SK-N-MC (cell line): ENCODE results near the gene TRPM6.

Source experiments
- EZH2 ChIP-seq: fragments of 200-600 bp; sonication (generic); IDR thresholded peaks from one replicate; pipeline ENCODE4 v1.6.1; 2017; ENCODE audit warnings: antibody characterized with exemption
- FOXP2 ChIP-seq: optimal IDR thresholded peaks from 2 replicates; pipeline ENCODE3; 2011; ENCODE audit warnings: mild to moderate bottlenecking, moderate library complexity; ENCODE audit not compliant: insufficient read depth; ENCODE audit errors: extremely low read length, control extremely low read depth
- POLR2AphosphoS5 ChIP-seq: IDR thresholded peaks from 2 replicates; pipeline ENCODE4 v1.6.1; 2012; ENCODE audit warnings: mild to moderate bottlenecking, low read depth, low read length, borderline replicate concordance

DNA sequence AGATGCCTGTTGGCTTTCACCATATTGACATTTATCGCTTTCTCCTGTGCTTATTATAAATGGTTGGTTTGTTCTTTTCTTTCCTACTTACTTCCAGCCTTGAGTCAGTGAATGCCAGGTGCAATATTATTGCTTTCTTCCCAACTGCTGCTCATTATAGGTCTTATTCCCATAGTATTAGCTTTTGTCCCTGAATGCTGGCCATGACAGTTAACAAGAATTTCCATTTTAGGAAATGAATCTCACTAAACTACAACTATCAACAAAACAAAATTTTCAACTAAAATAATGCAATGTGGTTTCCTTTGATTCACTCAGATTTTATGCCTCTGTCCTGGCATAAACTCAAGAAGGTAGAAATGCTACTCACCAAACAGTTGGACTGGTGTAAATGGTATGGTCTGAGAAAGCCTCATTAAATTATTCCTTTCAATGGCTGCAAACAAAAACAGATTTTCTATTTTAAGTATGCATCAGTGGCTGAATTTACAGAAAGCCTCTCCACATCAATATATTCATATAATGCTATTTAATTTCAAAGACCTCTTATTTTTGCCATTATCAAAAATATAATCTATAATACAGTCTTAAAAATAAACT lies 145.4 kb downstream of the TRPM6 start:
- no peak for TF ChIP-seq POLR2AphosphoS5
- TF ChIP-seq FOXP2, result no peak
- no peak for TF ChIP-seq EZH2
